ENCODE measurements around the gene NEXMIF. TPM values are rescaled to one million over a fixed set of nuclear protein-coding genes. Genes with fewer than 3 reads are reported as not detected.
"Not testable (repeated sequence)": the region's sequence is repeated elsewhere in the genome, so short reads cannot be mapped to it uniquely, and the experiment has no call there.

The NEXMIF gene
- total RNA-seq (under 1 TPM; 0.70 to 0.94 TPM), total RNA-seq (2.2 to 2.4 reads per million in 2 donors)

GRCh38 chrX:74925225-74926088, at the start of gene NEXMIF:
TSS of gene NEXMIF (minus strand) at chrX:74925452.
- peak; percentile 83 for ATAC-seq
- peaks cover 7% of the 10 kb centered on the region for H3K27me3 Mint-ChIP-seq
- peaks cover 2% of the 10 kb centered on the region for H3K36me3 Mint-ChIP-seq (ENCODE audit: low read depth)
- peak within 1 kb of the TSS; percentile 94 for H3K4me3 Mint-ChIP-seq
- peaks cover 5% of the 10 kb centered on the region for H3K4me1 Mint-ChIP-seq
- no peaks in the 10 kb centered on the region for H3K9me3 ChIP-seq (ENCODE audit: control insufficient read depth, low read length, poor library complexity, severe bottlenecking)
- H3K27ac Mint-ChIP-seq = peak within 1 kb of the TSS; percentile 39
- DNase-seq = peak in 1 of 3 donors; percentile 8

GRCh38 chrX:74961962-74962361, 36.7 kb upstream of the NEXMIF start:
- H3K27me3 Mint-ChIP-seq; H3K4me1 Mint-ChIP-seq; H3K4me3 Mint-ChIP-seq; ATAC-seq; DNase-seq; H3K27ac Mint-ChIP-seq; H3K9me3 ChIP-seq (ENCODE audit: control insufficient read depth, low read length, poor library complexity, severe bottlenecking); H3K36me3 Mint-ChIP-seq (ENCODE audit: low read depth): not testable (repeated sequence)

GRCh38 chrX:74949717-74950116, 24.5 kb upstream of the NEXMIF start:
- no peak overlapping the region for H3K27ac Mint-ChIP-seq
- ATAC-seq = no peak
- H3K4me3 Mint-ChIP-seq = no peak overlapping the region
- DNase-seq = no peak
- H3K4me1 Mint-ChIP-seq = no peaks in the 10 kb centered on the region
- H3K9me3 ChIP-seq (ENCODE audit: control insufficient read depth, low read length, poor library complexity, severe bottlenecking) = no peaks in the 10 kb centered on the region
- no peaks in the 10 kb centered on the region for H3K27me3 Mint-ChIP-seq
- H3K36me3 Mint-ChIP-seq (ENCODE audit: low read depth) = peaks cover 2% of the 10 kb centered on the region

GRCh38 chrX:74940414-74940813, 15.2 kb upstream of the NEXMIF start:
- DNase-seq (no peak), ATAC-seq (no peak)
- Mint-ChIP-seq H3K4me3 (peak overlapping the region; percentile 7), H3K36me3 (ENCODE audit: low read depth) (no peaks in the 10 kb centered on the region), H3K4me1 (no peaks in the 10 kb centered on the region), H3K27me3 (peaks cover 3% of the 10 kb centered on the region), H3K27ac (no peak overlapping the region)
- no peaks in the 10 kb centered on the region for H3K9me3 ChIP-seq (ENCODE audit: control insufficient read depth, low read length, poor library complexity, severe bottlenecking)

GRCh38 chrX:74931214-74931613, 6.0 kb upstream of the NEXMIF start:
- ATAC-seq (no peak), DNase-seq (no peak)
- Mint-ChIP-seq H3K27me3 (peaks cover 18% of the 10 kb centered on the region), H3K27ac (no peak overlapping the region), H3K36me3 (ENCODE audit: low read depth) (no peaks in the 10 kb centered on the region), H3K4me1 (no peaks in the 10 kb centered on the region), H3K4me3 (no peak overlapping the region)
- no peaks in the 10 kb centered on the region for H3K9me3 ChIP-seq (ENCODE audit: control insufficient read depth, low read length, poor library complexity, severe bottlenecking)

- Mint-ChIP-seq H3K27ac (peak overlapping the region; percentile 39), H3K27me3 (peaks cover 7% of the 10 kb centered on the region), H3K36me3 (ENCODE audit: low read depth) (peaks cover 2% of the 10 kb centered on the region), H3K4me1 (peaks cover 5% of the 10 kb centered on the region), H3K4me3 (peak overlapping the region; percentile 94)
- no peaks in the 10 kb centered on the region for H3K9me3 ChIP-seq (ENCODE audit: control insufficient read depth, low read length, poor library complexity, severe bottlenecking)
- ATAC-seq (peak; percentile 72), DNase-seq (peak in 2 of 3 donors; percentile 7 to 10)
These were observed 615 bp downstream of the NEXMIF start for GRCh38 chrX:74924449-74925224.

- DNase-seq = no peak
- Mint-ChIP-seq H3K4me1 (peaks cover 5% of the 10 kb centered on the region), H3K27me3 (peaks cover 7% of the 10 kb centered on the region), H3K36me3 (ENCODE audit: low read depth) (peaks cover 2% of the 10 kb centered on the region), H3K27ac (peak overlapping the region; percentile 39), H3K4me3 (peak overlapping the region; percentile 94)
- no peaks in the 10 kb centered on the region for H3K9me3 ChIP-seq (ENCODE audit: control insufficient read depth, low read length, poor library complexity, severe bottlenecking)
- peak; percentile 19 for ATAC-seq
These were observed 1.3 kb downstream of the NEXMIF start for GRCh38 chrX:74923942-74924448.

GRCh38 chrX:74922922-74923543, 2.2 kb downstream of the NEXMIF start:
- Mint-ChIP-seq H3K36me3 (ENCODE audit: low read depth) (peaks cover 2% of the 10 kb centered on the region), H3K4me3 (peak overlapping the region; percentile 94), H3K4me1 (peaks cover 5% of the 10 kb centered on the region), H3K27me3 (peaks cover 7% of the 10 kb centered on the region), H3K27ac (peak overlapping the region; percentile 6)
- no peaks in the 10 kb centered on the region for H3K9me3 ChIP-seq (ENCODE audit: control insufficient read depth, low read length, poor library complexity, severe bottlenecking)
- DNase-seq = no peak
- ATAC-seq = no peak

- no peak for ATAC-seq
These were observed 13.8 kb downstream of the NEXMIF start for GRCh38 chrX:74911494-74911893.

GRCh38 chrX:74906417-74906816, 18.8 kb downstream of the NEXMIF start:
- DNase-seq (no peak), ATAC-seq (no peak)
- Mint-ChIP-seq H3K4me1 (no peaks in the 10 kb centered on the region), H3K27ac (no peak overlapping the region), H3K36me3 (ENCODE audit: low read depth) (no peaks in the 10 kb centered on the region), H3K4me3 (no peak overlapping the region), H3K27me3 (no peaks in the 10 kb centered on the region)
- no peaks in the 10 kb centered on the region for H3K9me3 ChIP-seq (ENCODE audit: control insufficient read depth, low read length, poor library complexity, severe bottlenecking)

More at GRCh38 chrX:74911494-74911893, 13.8 kb downstream of the NEXMIF start:
- Mint-ChIP-seq H3K27ac (no peak overlapping the region), H3K4me3 (no peak overlapping the region), H3K36me3 (ENCODE audit: low read depth) (no peaks in the 10 kb centered on the region), H3K4me1 (no peaks in the 10 kb centered on the region), H3K27me3 (no peaks in the 10 kb centered on the region)
- H3K9me3 ChIP-seq (ENCODE audit: control insufficient read depth, low read length, poor library complexity, severe bottlenecking) = no peaks in the 10 kb centered on the region
- DNase-seq = no peak

- no peak for ATAC-seq
These were observed 22.4 kb downstream of the NEXMIF start for GRCh38 chrX:74902806-74903205.

GRCh38 chrX:74892561-74892960, 32.7 kb downstream of the NEXMIF start:
- Mint-ChIP-seq H3K4me1 (peaks cover 4% of the 10 kb centered on the region), H3K4me3 (no peak overlapping the region), H3K36me3 (ENCODE audit: low read depth) (no peaks in the 10 kb centered on the region), H3K27ac (no peak overlapping the region), H3K27me3 (no peaks in the 10 kb centered on the region)
- no peak for DNase-seq
- no peak for ATAC-seq
- H3K9me3 ChIP-seq (ENCODE audit: control insufficient read depth, low read length, poor library complexity, severe bottlenecking) = no peaks in the 10 kb centered on the region

More at GRCh38 chrX:74902806-74903205, 22.4 kb downstream of the NEXMIF start:
- no peaks in the 10 kb centered on the region for H3K9me3 ChIP-seq (ENCODE audit: control insufficient read depth, low read length, poor library complexity, severe bottlenecking)
- Mint-ChIP-seq H3K27ac (no peak overlapping the region), H3K4me3 (no peak overlapping the region), H3K27me3 (no peaks in the 10 kb centered on the region), H3K36me3 (ENCODE audit: low read depth) (no peaks in the 10 kb centered on the region), H3K4me1 (no peaks in the 10 kb centered on the region)
- no peak for DNase-seq

All from T-helper 17 cell (primary cell).